HuH-7 (cell line): ENCODE results near the gene MAP2K3.
"Not testable (repeated sequence)": the region's sequence is repeated elsewhere in the genome, so short reads cannot be mapped to it uniquely, and the experiment has no call there.

Experiments
- DNase-seq: peaks from one replicate; pipeline ENCODE4 v3.0.0; 2011; ENCODE audit warnings: low spot score

The MAP2K3 gene

DNA sequence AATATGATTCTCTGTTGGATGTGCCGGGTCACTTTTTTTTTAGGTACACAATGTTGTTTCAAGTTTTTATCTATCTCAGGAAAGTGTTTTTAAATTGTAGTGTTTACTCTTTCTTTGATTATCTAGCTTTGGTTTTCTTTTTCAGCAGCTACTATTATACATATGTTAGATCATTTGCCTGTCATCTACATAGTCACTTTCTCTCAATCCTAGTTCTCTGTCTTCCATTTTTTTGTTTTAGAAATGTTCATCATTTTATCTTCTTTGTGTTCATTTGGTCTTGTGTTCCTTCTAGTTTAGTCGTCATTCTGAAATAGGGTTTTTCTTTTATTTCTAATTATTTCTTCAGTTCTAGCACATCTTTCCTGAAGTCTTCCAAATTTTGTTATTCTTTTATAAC is 44.3 kb downstream of the MAP2K3 start:
- not testable (repeated sequence) for DNase-seq

DNA sequence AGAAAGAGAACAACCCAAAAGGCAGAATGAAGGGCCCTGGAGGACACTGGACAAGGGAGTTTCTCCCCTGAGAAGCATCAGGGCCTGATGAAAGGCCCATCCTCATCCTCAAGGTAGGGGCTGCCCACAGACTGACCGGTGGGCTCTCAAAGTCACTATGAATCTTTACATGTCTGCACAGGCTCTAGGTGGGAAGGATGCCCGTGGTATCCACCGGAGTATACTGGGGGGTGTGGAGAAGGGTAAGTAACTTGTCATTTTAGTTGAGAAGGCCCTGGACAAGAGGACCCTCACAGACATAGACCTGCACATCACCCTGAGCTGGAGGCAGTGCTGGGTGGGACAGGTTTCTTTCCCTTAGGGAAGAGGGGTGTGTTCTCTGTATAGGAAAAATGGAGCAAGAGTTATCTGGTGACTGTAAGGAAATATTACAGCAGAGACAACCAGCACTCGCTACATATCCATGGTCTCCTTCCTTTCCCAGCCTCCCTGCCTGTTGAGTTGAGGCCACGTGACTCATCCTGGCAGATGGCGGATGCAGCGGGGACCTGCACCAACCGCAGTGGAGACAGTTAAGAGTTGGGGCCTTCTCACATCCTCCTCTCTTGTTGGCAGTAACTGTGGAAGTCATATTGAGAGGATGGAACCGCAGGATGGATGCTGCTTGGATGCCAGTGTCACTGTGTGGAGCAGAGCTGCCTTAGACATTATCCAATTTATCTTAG is 46.1 kb downstream of the MAP2K3 start:
- DNase-seq = no peak

GRCh38 chr17:21336541-21337294 is 52.2 kb downstream of the MAP2K3 start:
- DNase-seq = not testable (repeated sequence)

GRCh38 chr17:21337981-21338625 is 53.6 kb downstream of the MAP2K3 start:
- not testable (repeated sequence) for DNase-seq

DNA sequence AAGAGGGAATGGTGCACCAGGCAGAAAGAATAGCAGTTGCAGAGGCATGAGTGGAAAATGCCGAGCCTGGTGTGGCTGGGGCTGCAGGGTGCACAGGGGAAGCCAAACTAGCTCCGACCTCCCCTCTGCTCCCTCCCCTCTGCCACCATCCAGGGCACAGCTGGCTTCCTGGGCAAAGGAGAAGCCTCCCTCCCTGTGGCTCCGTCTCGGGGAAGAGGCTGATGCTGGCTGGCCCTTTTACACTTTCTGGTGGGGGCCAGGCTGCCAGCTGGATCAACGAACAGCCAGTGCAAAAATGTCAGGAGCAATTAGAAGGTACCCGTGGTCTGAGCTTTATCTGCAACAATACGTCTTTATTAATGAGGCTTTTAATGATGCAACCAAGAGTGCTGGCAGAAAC is 54.5 kb downstream of the MAP2K3 start:
- DNase-seq = no peak

- DNase-seq = not testable (repeated sequence)
Observed at GRCh38 chr17:21339571-21339970, 55.1 kb downstream of the MAP2K3 start.

DNA sequence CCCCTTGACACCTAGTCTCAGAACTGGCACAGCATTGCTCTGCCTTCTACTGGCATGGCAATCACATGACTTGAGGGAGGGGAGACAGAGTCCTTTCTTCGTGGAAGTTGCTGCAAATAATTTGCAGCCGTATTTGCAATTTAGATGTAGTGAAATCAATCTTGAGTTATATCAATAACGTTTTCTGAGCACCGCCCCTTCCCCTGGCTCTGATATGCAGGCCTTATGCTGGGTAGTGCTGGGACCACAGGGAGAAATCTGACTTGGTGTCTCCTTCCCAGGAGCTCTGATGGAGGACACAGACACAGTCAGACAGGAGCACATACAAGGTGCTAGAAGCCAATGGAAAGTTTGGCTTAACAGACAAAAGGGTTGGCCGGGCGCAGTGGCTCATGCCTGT is 55.9 kb downstream of the MAP2K3 start:
- not testable (repeated sequence) for DNase-seq

GRCh38 chr17:21341279-21341678 is 56.8 kb downstream of the MAP2K3 start:
- DNase-seq = not testable (repeated sequence)

DNA sequence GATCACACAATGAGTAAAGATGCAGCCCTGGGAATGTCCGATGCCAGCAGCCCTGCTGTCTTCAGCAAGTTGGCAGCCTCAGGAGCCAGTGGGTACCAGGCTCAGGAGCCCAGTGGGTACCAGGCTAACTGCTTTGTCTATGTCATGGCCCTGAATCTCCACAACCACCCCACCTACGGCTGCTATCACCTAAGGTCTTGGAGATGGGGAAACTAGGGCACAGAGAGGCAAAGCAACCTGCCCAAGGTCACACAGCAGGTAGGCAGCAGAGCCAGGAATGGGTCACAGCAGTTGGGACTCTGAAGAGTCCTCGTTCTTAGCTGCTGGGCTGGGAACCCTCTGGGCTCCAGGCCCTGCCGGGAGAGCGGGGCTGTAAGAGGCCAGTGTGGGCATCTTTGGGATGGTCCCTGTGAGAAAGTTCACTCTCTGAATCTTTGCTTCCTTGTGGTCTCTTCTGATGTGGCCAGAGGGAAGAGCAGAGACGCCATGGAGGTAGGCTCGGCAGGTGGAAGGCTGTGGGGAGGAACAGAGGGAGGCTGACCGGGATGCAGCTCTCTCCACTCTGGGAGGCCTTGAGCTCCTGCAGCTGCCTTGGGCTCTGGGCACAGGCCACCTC is 57.5 kb downstream of the MAP2K3 start:
- DNase-seq = not testable (repeated sequence)

GRCh38 chr17:21343061-21343949 is 58.8 kb downstream of the MAP2K3 start:
- DNase-seq = not testable (repeated sequence)

- DNase-seq = not testable (repeated sequence)
Observed at GRCh38 chr17:21344801-21345200, 60.3 kb downstream of the MAP2K3 start.

GRCh38 chr17:21345236-21345635 is 60.7 kb downstream of the MAP2K3 start:
- no peak for DNase-seq

DNA sequence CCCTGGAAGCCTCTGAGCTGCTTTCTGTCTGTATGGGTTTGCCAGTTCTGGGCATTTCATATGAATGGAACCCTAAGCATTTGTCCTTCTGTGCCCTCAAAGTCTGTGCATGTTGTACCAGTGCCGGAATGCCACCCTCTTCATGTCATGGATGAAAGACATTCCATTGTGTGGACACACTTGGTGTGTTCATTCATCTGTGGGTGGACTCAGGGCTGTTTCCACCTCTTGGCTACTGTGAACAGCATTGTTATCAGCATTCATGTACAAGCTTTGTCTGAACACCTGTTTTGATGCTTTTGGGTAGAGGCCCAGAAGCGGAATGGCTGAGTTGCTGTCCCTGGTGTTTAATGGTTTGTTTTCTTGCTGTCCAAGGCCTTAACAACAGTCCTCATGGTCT is 61.6 kb downstream of the MAP2K3 start:
- not testable (repeated sequence) for DNase-seq

DNA sequence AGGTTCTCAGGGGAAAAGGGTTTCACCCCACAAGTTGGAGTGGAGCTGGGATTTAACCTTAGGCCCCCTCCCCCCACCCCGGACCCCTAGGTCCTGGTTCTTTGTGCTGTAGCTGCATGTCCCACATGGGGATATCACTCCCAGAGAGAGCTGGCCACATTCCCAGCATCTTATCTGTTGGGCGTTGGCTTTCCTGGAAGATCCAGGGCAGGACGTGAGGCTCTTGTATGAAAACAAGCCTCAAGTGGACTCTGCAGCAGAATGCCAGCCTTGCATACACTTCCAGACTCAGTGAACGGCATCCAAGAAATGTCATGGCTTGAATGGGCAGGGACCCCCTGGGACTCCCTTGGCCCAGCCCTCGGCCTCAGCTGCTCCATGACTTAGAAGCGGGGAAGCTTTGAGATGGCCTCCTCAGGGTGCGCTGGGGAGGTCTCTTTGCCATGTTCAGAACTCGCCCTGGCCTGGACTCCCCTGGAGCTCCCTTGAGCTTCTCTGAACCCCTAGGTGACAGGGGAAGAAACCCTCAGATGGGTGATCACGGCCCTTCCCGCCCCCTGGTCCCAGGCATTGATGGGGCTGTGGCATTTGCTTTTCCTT is 62.2 kb downstream of the MAP2K3 start:
- DNase-seq = not testable (repeated sequence)

DNA sequence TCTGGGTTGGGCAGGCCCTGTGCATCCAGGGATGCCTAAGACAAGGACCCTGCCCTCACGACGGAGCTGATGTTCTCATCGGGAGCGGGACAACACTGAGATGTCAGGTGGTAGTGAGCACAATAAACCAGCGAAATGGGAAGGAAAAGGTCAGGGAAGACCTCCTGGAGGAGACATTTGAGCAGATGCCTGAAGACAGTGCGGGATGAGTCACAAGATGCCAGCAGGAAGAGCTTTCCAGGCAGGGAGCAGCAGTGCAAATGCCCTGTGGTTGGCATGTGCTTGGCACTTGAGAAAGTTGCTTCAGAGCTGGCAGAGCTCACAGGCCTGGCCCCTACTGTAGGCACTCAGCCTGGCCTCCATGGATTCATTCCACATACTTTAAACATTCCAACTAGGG is 63.1 kb downstream of the MAP2K3 start:
- not testable (repeated sequence) for DNase-seq

DNA sequence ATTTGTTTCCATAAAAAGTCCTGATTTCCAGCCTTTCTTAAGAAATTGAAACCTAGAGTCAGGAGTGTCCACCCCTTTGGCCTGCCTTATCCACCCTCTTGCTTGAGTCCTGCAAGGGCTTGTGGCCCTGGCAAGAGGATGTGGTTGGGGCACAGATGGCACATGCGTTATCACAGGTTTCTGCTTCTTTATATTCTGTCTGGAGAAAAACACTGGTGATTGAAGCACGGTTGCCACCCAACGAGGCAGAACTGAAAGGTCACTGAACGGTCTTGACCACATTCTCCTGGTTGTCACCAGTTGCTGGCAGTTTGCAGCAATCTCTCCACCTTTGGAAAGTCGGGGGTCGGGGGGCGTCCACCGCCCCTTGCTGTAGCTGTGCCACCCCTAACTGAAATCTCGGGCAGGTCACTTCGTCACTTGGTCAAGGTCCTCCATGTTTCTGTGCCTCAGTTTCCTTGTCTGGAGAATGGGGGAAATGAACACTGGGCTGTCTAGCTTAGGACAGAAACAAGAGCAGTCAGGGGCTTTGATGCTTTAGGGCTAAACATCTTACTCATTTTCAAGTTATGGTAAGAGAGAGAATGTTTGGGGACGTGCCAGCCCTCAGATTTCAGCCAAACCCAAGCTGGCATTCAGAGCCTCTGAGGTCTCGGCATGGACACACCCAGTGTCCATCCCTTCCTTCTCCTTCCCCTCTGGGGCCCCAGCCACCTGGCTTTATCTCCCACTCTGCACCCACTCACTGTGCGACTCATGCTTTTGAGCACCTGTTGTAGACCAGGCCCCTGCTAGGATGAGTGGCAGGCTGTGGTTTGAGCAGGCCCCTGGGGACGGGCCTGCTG is 63.8 kb downstream of the MAP2K3 start:
- DNase-seq = not testable (repeated sequence)

- not testable (repeated sequence) for DNase-seq
Observed at GRCh38 chr17:21348926-21349261, 64.4 kb downstream of the MAP2K3 start.

DNA sequence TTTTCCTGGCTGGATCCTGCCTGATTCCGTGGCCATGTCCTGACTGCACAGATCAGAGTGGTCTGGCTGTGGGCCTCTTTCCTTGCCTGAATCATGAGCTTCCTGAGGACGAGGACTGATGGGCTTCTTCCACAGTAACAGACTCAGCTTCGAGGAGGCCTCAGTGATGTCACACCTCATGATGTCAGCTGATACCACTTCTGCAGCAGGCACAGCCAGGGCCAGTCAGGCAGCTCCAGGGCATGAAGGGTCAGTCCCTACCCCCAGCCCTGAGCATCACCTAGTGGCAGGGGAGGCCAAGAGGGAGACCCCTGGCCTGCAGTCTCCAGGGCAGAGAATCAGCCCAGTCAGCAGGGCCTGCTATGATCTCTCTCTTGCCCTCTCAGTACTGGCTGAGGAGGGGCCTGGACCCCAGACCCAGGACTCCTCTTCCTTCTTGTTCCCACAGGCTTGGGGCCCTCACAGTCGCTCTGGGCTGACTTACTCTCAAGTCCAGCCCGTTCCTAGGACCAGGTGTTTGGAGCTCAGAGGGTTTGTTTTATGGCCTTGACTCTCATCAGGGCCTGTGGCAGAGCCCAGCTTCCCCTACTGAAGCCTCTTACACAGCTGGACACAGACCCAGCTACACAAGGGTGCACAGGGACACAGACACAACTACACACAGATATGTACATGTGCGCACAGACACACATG is 65.0 kb downstream of the MAP2K3 start:
- not testable (repeated sequence) for DNase-seq

- DNase-seq = not testable (repeated sequence)
Observed at GRCh38 chr17:21350495-21350894, 66.0 kb downstream of the MAP2K3 start.
